Thoracic aorta (tissue), 2 donors: Measurements from ENCODE around the gene HMOX1. TPM values are rescaled to one million over a fixed set of nuclear protein-coding genes. Genes with fewer than 3 reads are reported as not detected.

ENCODE experiments used
- ATAC-seq: fragments of 150-250 bp; one replicate; pipeline ENCODE4 v1.8.0; 2017; ENCODE audit warnings: low read depth; ENCODE audit not compliant: insufficient number of reproducible peaks, low FRiP score
- DNase-seq: peaks from one replicate; pipeline ENCODE4 v3.0.0-alpha.2; 2020; ENCODE audit warnings: low spot score
- H3K27ac ChIP-seq, 2 donors: fragments of 200-600 bp; sonication (generic); 1 replicate in 1 of 2; 2 replicates in 1 of 2; pipeline ENCODE4 v1.5.1; 2016; ENCODE audit warnings: mild to moderate bottlenecking in 2 of 2, moderate library complexity in 2 of 2
- H3K27me3 ChIP-seq: fragments of 200-600 bp; sonication (generic); replicated peaks from 2 replicates; pipeline ENCODE4 v1.6.0; 2016; ENCODE audit warnings: mild to moderate bottlenecking; ENCODE audit not compliant: insufficient read depth
- H3K36me3 ChIP-seq: fragments of 200-600 bp; sonication (generic); one replicate; pipeline ENCODE4 v1.5.1; 2016
- H3K4me1 ChIP-seq, 2 donors: fragments of 200-600 bp; sonication (generic); 1 replicate in 1 of 2; 2 replicates in 1 of 2; pipeline versions ENCODE4 v1.5.1 to v1.6.0; 2016; ENCODE audit warnings: low read depth in 2 of 2, mild to moderate bottlenecking in 1 of 2; ENCODE audit not compliant: control insufficient read depth in 1 of 2
- H3K4me3 ChIP-seq: fragments of 200-600 bp; sonication (generic); 2 replicates; pipeline ENCODE4 v1.5.1; 2016; ENCODE audit warnings: mild to moderate bottlenecking
- H3K9me3 ChIP-seq: fragments of 200-600 bp; sonication (generic); 2 replicates; pipeline ENCODE4 v1.5.1; 2016
- total RNA-seq, 2 donors: library from RNA; depleted of rRNA; stranded (reverse); fragments of >200 nt; gene quantifications; one replicate each; pipeline versions ENCODE4 v1.1.0 to v1.2.3, GENCODE V29; 2016
- TF ChIP-seq, protein P1 (sequence below): fragments of 200-600 bp; sonication (generic); IDR thresholded peaks from one replicate; pipeline ENCODE4 v1.5.1; 2019; ENCODE audit warnings: antibody characterized with exemption

Gene HMOX1
- total RNA-seq, 2 donors from 2014 or later: 28.3 to 332 TPM

DNA sequence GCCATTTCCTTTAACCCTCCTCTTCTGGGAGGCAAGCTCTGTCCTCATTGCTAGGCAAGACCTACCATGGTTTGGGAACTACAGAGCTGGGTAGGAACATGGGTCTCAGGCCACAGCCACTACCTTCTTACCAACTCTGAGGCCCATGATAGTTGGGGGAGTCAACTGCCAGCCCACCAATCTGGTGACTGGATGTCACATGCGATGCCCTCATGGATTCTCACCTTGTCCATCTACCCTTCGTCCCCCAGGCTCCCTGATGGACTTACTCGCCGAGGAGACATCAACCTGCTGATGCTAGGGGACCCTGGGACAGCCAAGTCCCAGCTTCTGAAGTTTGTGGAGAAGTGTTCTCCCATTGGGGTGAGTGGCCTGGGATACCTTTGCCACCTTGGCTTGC, 32.7 kb downstream of the HMOX1 start:
- no peaks in the 10 kb centered on the region for H3K27me3 ChIP-seq
- DNase-seq: no peak
- no peak for ATAC-seq
- H3K36me3 ChIP-seq: peaks cover 32% of the 10 kb centered on the region
- TF ChIP-seq, protein P1, sequence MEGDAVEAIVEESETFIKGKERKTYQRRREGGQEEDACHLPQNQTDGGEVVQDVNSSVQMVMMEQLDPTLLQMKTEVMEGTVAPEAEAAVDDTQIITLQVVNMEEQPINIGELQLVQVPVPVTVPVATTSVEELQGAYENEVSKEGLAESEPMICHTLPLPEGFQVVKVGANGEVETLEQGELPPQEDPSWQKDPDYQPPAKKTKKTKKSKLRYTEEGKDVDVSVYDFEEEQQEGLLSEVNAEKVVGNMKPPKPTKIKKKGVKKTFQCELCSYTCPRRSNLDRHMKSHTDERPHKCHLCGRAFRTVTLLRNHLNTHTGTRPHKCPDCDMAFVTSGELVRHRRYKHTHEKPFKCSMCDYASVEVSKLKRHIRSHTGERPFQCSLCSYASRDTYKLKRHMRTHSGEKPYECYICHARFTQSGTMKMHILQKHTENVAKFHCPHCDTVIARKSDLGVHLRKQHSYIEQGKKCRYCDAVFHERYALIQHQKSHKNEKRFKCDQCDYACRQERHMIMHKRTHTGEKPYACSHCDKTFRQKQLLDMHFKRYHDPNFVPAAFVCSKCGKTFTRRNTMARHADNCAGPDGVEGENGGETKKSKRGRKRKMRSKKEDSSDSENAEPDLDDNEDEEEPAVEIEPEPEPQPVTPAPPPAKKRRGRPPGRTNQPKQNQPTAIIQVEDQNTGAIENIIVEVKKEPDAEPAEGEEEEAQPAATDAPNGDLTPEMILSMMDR: no peak
- no peak overlapping the region for H3K4me3 ChIP-seq
- H3K9me3 ChIP-seq: no peaks in the 10 kb centered on the region
- H3K4me1 ChIP-seq: no peaks in the 10 kb centered on the region
- no peak overlapping the region for H3K27ac ChIP-seq

DNA sequence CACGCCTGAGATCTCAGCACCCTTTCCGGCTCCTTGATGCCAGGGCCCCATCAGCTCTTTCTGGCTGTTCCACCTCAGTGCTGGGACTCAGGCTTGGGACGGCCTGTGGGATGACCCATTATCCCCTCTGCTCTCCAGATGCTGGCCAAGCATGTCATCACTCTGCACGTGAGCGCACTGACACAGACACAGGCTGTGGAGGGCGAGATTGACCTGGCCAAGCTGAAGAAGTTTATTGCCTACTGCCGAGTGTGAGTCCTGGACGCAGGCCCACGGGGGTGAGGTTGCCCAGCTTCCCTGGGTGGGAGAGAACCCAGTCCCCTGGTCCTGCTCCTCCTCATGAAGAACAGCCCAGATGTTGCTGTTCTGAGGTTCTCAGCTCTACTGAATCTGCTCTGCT, 36.7 kb downstream of the HMOX1 start:
- H3K4me3 ChIP-seq: no peak overlapping the region
- H3K36me3 ChIP-seq: peaks cover 29% of the 10 kb centered on the region
- DNase-seq (no peak), ATAC-seq (no peak)
- no peaks in the 10 kb centered on the region for H3K27me3 ChIP-seq
- H3K9me3 ChIP-seq: no peaks in the 10 kb centered on the region
- TF ChIP-seq, protein P1: no peak
- no peak overlapping the region for H3K27ac ChIP-seq
- no peaks in the 10 kb centered on the region for H3K4me1 ChIP-seq

DNA sequence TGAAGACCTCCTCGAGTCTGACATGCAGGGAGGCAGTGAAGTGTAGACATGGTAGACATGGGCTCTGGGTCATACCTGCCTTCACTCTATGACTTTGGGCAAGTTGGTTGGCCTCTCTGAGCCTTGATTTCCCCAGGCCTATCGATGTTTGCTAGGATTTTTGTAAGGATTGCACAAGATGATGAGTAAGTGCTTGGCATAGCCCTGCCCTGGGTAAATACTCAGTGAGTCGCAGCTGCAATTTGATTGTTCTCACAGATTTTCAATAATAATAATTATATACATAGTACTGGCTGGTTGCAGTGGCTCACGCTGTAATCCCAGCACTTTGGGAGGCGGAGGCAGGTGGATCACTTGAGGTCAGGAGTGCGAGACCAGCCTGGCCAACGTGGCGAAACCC, 37.2 kb downstream of the HMOX1 start:
- peaks cover 27% of the 10 kb centered on the region for H3K36me3 ChIP-seq
- DNase-seq (no peak), ATAC-seq (no peak)
- no peaks in the 10 kb centered on the region for H3K9me3 ChIP-seq
- no peak overlapping the region for H3K4me3 ChIP-seq
- no peaks in the 10 kb centered on the region for H3K27me3 ChIP-seq
- no peaks in the 10 kb centered on the region for H3K4me1 ChIP-seq
- no peak overlapping the region for H3K27ac ChIP-seq
- TF ChIP-seq, protein P1: no peak

DNA sequence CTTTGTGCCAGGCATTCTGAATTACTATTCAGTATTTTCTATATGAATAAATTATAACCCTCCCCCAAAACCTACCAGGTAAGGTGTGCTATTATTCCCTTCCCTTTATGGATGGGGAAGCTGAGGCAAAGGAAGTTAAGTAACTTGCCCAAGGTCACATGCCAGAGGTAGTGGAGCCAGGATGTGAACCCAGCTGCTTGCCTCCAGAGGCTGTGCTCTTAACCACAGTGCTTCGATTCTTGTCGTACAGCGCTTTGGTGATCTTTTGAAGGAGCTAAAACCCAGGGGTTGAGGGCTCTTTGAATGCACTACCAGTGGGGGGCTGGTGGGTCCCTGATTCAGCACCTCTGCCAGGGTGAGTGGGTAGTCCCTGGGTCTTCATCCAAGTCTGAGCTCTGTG, 37.8 kb downstream of the HMOX1 start:
- H3K9me3 ChIP-seq: no peaks in the 10 kb centered on the region
- DNase-seq (no peak), ATAC-seq (no peak)
- TF ChIP-seq, protein P1: no peak
- H3K4me1 ChIP-seq: no peaks in the 10 kb centered on the region
- H3K27ac ChIP-seq: no peak overlapping the region
- peaks cover 25% of the 10 kb centered on the region for H3K36me3 ChIP-seq
- H3K4me3 ChIP-seq: no peak overlapping the region
- no peaks in the 10 kb centered on the region for H3K27me3 ChIP-seq

DNA sequence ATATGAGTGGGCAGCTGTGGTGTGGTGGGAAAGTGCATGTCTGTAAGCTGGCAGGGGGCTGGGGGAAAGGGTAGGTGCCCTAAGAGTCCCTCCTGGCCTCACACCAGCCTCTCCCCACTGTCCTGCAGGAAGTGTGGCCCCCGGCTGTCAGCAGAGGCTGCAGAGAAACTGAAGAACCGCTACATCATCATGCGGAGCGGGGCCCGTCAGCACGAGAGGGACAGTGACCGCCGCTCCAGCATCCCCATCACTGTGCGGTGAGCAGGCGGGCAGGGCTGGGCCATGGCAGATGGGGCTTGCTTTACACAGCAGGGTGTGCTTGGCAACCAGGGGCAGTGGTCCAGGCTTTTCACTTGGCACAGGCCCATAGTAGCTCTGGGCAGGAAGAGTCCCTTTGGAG, 38.9 kb downstream of the HMOX1 start:
- Histone ChIP-seq H3K9me3 (no peaks in the 10 kb centered on the region), H3K36me3 (peaks cover 22% of the 10 kb centered on the region), H3K27me3 (no peaks in the 10 kb centered on the region), H3K27ac (no peak overlapping the region), H3K4me3 (no peak overlapping the region), H3K4me1 (no peaks in the 10 kb centered on the region)
- ATAC-seq: no peak
- TF ChIP-seq, protein P1: no peak
- no peak for DNase-seq
